Mesendoderm (in vitro differentiated cells): ENCODE results near the gene COG8.

Experiments
- DNase-seq: peaks from one replicate; pipeline ENCODE4 v3.0.0; 2013
- H2AK5ac ChIP-seq: 2 replicates; pipeline ENCODE4 v1.6.1; 2013; ENCODE audit warnings: low read length, inconsistent platforms
- H2BK120ac ChIP-seq: 2 replicates; pipeline ENCODE4 v1.6.1; 2013; ENCODE audit warnings: low read depth, mild to moderate bottlenecking, low read length, moderate library complexity, mixed read lengths
- H2BK15ac ChIP-seq: replicated peaks from 2 replicates; pipeline ENCODE4 v1.6.1; 2013; ENCODE audit warnings: low read depth, mild to moderate bottlenecking, moderate library complexity
- H2BK5ac ChIP-seq: 2 replicates; pipeline ENCODE4 v1.6.1; 2013; ENCODE audit warnings: low read length, inconsistent platforms
- H3K18ac ChIP-seq: 2 replicates; pipeline ENCODE4 v1.6.1; 2013; ENCODE audit warnings: mild to moderate bottlenecking, low read length, mixed read lengths
- H3K23ac ChIP-seq: one replicate; pipeline ENCODE4 v1.6.1; 2013; ENCODE audit warnings: low read length
- H3K27ac ChIP-seq: 2 replicates; pipeline ENCODE4 v1.5.1; 2013; ENCODE audit warnings: low read depth, mild to moderate bottlenecking, inconsistent platforms, low read length, moderate library complexity
- H3K27me3 ChIP-seq: 2 replicates; pipeline ENCODE4 v1.6.1; 2013; ENCODE audit warnings: low read length, control low read depth, mild to moderate bottlenecking, inconsistent platforms; ENCODE audit not compliant: insufficient read depth, poor library complexity
- H3K36me3 ChIP-seq: 2 replicates; pipeline ENCODE4 v1.6.1; 2013; ENCODE audit warnings: low read length, inconsistent platforms; ENCODE audit not compliant: control insufficient read depth, insufficient read depth
- H3K4ac ChIP-seq: one replicate; pipeline ENCODE4 v1.6.1; 2013; ENCODE audit warnings: low read depth, mild to moderate bottlenecking, low read length, moderate library complexity
- H3K4me1 ChIP-seq: 2 replicates; pipeline ENCODE4 v1.6.1; 2013; ENCODE audit warnings: low read depth, low read length, inconsistent platforms; ENCODE audit not compliant: control insufficient read depth
- H3K4me2 ChIP-seq: 2 replicates; pipeline ENCODE4 v1.6.1; 2013; ENCODE audit warnings: low read length
- H3K4me3 ChIP-seq: 2 replicates; pipeline ENCODE4 v1.5.1; 2013; ENCODE audit warnings: mild to moderate bottlenecking, low read length
- H3K56ac ChIP-seq: one replicate; pipeline ENCODE4 v1.6.1; 2013; ENCODE audit warnings: low read length
- H3K79me1 ChIP-seq: 2 replicates; pipeline ENCODE4 v1.6.1; 2013; ENCODE audit warnings: low read length, inconsistent platforms
- H3K79me2 ChIP-seq: 2 replicates; pipeline ENCODE4 v1.6.1; 2013; ENCODE audit warnings: mild to moderate bottlenecking, low read length; ENCODE audit not compliant: control insufficient read depth, insufficient read depth
- H3K9ac ChIP-seq: 2 replicates; pipeline ENCODE4 v1.6.1; 2013; ENCODE audit warnings: low read length, inconsistent platforms
- H4K5ac ChIP-seq: one replicate; pipeline ENCODE4 v1.6.1; 2013; ENCODE audit warnings: low read length
- H4K8ac ChIP-seq: one replicate; pipeline ENCODE4 v1.6.1; 2013; ENCODE audit warnings: low read depth, mild to moderate bottlenecking, control low read depth, low read length, moderate library complexity
- WGBS: extraction: QIAGEN DNeasy Blood & Tissue Kit; methylation state at CpG from one replicate; pipeline ENCODE4 v1.1.7; 2013; ENCODE audit warnings: low lambda C conversion rate, missing lambda C conversion rate; ENCODE audit not compliant: insufficient coverage; ENCODE audit errors: extremely low coverage; 5-methylcytosine and 5-hydroxymethylcytosine counted together

COG8 gene

DNA sequence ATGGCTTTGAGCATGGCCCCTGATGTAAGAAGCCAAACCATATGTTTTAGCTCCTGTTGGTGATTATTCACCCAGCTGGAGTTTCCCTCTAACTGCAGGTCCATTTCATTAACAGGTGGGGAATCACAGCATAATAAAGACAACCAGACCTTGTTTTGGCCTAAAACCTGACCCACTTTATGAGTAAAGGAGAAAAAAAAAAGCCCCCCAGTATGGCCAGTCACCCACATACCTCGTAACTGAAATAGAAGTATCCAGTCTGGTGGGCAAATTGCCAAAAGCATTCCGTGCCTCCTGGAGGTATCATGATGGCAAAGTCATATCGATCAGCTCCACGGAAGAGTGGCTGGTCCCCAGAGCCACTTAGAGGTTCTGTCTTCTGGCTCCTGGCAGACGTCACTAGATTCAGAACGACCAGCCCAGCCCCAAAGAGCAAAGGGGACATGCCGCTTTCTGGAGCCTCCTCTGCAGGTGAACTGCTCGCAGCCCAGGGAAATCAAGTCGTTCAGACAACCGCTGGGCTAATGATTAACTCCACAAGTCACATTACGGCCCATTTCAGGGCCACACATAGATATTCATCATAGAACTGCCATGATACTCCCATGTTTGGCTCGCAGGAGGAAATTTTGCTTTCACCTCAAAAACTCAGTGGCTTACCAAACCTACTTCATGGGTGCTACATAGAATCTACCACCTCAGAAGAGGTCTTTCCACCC is 12.1 kb upstream of the COG8 start, which contains the start of gene TMED6:
TSS of gene TMED6 (minus strand) at position 478 of the 719 bp plus-strand sequence. CDS start at position 445, 33 bp downstream.
- Histone ChIP-seq H4K5ac (no peak within 1 kb of the TSS), H2BK15ac (no peak within 1 kb of the TSS), H3K56ac (no peak within 1 kb of the TSS), H2BK5ac (no peak within 1 kb of the TSS), H2BK120ac (no peak within 1 kb of the TSS), H3K23ac (no peak within 1 kb of the TSS), H3K18ac (no peak within 1 kb of the TSS), H3K79me1 (no peaks in the 10 kb centered on the region), H3K4me2 (no peak within 1 kb of the TSS), H3K9ac (no peak within 1 kb of the TSS), H3K36me3 (peaks cover 3% of the 10 kb centered on the region), H2AK5ac (no peak within 1 kb of the TSS), H3K4me3 (no peak within 1 kb of the TSS), H3K27me3 (no peaks in the 10 kb centered on the region), H3K27ac (no peak within 1 kb of the TSS), H4K8ac (no peak within 1 kb of the TSS), H3K4me1 (no peaks in the 10 kb centered on the region), H3K79me2 (no peaks in the 10 kb centered on the region), H3K4ac (no peak within 1 kb of the TSS)
- DNase-seq, result no peak
- WGBS, result no CpG with 5 or more reads among the region's 12 CpGs

GRCh38 chr16:69350536-69351133 is 11.3 kb upstream of the COG8 start:
- Histone ChIP-seq H2AK5ac (no peak overlapping the region), H3K27me3 (no peaks in the 10 kb centered on the region), H3K4me2 (no peak overlapping the region), H3K56ac (no peak overlapping the region), H2BK5ac (no peak overlapping the region), H3K27ac (no peak overlapping the region), H4K8ac (no peak overlapping the region), H3K79me1 (no peaks in the 10 kb centered on the region), H3K4me1 (no peaks in the 10 kb centered on the region), H4K5ac (no peak overlapping the region), H3K23ac (no peak overlapping the region), H3K18ac (no peak overlapping the region), H3K36me3 (peaks cover 3% of the 10 kb centered on the region), H3K9ac (no peak overlapping the region), H2BK15ac (no peak overlapping the region), H3K79me2 (no peaks in the 10 kb centered on the region), H3K4ac (no peak overlapping the region), H3K4me3 (no peak overlapping the region), H2BK120ac (no peak overlapping the region)
- no CpG with 5 or more reads among the region's 6 CpGs for WGBS
- no peak for DNase-seq

DNA sequence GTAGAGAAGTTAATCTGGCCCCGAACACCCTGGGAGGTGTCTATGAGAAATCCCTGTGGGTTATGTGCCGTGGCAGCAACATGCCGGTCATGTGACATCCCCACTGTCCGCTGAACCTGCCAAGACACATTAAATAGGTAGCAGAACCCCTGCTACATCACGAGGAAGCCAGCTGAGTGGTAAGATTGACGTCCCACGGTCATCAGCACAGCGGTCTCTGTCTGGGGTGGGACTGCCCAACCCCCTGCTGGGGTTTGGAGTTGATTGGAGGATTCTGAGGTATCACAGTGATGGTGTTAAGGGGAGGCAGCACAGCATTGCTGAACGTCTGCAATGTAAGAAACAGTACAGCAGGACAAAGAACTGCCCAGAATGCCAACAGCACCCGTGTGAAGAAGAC is 10.2 kb upstream of the COG8 start:
- no CpG with 5 or more reads among the region's 10 CpGs for WGBS
- H3K4me1 ChIP-seq, result no peaks in the 10 kb centered on the region

GRCh38 chr16:69348222-69348621 is 8.9 kb upstream of the COG8 start:
- Histone ChIP-seq H3K27ac (no peak overlapping the region), H2BK120ac (no peak overlapping the region), H3K4ac (no peak overlapping the region), H4K5ac (no peak overlapping the region), H3K4me1 (no peaks in the 10 kb centered on the region), H3K18ac (no peak overlapping the region), H3K36me3 (peaks cover 3% of the 10 kb centered on the region), H3K56ac (no peak overlapping the region), H3K4me2 (no peak overlapping the region), H3K79me1 (no peaks in the 10 kb centered on the region), H2BK5ac (no peak overlapping the region), H2BK15ac (no peak overlapping the region), H4K8ac (peak overlapping the region; percentile 42), H3K23ac (no peak overlapping the region), H3K79me2 (no peaks in the 10 kb centered on the region), H3K9ac (no peak overlapping the region), H3K27me3 (no peaks in the 10 kb centered on the region), H2AK5ac (no peak overlapping the region), H3K4me3 (no peak overlapping the region)
- no peak for DNase-seq
- WGBS, result no CpG with 5 or more reads among the region's 6 CpGs

More for the DNA sequence above, 10.2 kb upstream of the COG8 start:
- Histone ChIP-seq H2AK5ac (no peak overlapping the region), H4K8ac (no peak overlapping the region), H3K9ac (no peak overlapping the region), H3K79me1 (no peaks in the 10 kb centered on the region), H3K4me2 (no peak overlapping the region), H3K4me3 (no peak overlapping the region), H3K27me3 (no peaks in the 10 kb centered on the region), H2BK15ac (no peak overlapping the region), H2BK120ac (no peak overlapping the region), H3K18ac (no peak overlapping the region), H3K4ac (no peak overlapping the region), H3K27ac (no peak overlapping the region), H3K36me3 (peaks cover 3% of the 10 kb centered on the region), H4K5ac (no peak overlapping the region), H2BK5ac (no peak overlapping the region), H3K23ac (no peak overlapping the region), H3K56ac (no peak overlapping the region), H3K79me2 (no peaks in the 10 kb centered on the region)
- no peak for DNase-seq

DNA sequence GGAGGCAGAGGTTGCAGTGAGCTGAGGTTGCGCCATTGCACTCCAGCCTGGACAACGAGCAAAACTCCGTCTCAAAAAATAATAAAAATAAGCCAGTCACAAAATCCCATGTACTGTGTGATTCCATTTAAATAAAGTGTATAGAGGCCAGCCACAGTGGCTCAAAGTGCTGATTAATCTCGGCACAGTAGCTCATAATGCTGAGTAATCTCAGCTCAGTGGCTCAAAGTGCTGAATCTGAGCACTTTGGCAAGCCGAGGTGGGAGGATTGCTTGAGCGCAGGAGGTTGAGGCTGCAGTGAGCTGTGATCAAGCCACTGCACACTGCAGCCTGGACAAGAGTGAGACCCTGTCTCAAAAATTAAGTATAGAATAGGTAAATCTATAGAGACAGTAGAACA is 7.3 kb upstream of the COG8 start:
- Histone ChIP-seq H2BK120ac (no peak overlapping the region), H3K27me3 (no peaks in the 10 kb centered on the region), H2BK15ac (no peak overlapping the region), H3K23ac (no peak overlapping the region), H3K36me3 (peaks cover 3% of the 10 kb centered on the region), H3K4me2 (no peak overlapping the region), H3K9ac (no peak overlapping the region), H3K27ac (no peak overlapping the region), H3K79me2 (peaks cover 2% of the 10 kb centered on the region), H3K79me1 (no peaks in the 10 kb centered on the region), H3K18ac (no peak overlapping the region), H3K56ac (no peak overlapping the region), H2BK5ac (no peak overlapping the region), H4K5ac (no peak overlapping the region), H3K4ac (no peak overlapping the region), H3K4me1 (no peaks in the 10 kb centered on the region), H3K4me3 (no peak overlapping the region), H2AK5ac (no peak overlapping the region), H4K8ac (no peak overlapping the region)
- no CpG with 5 or more reads among the region's 6 CpGs for WGBS
- DNase-seq, result no peak
